Esophagus (tissue), 2 donors: ENCODE results near the gene PRTG. TPM values are rescaled to one million over a fixed set of nuclear protein-coding genes. Genes with fewer than 3 reads are reported as not detected.

Experiments used
- H3K27ac ChIP-seq, 2 donors: one replicate each; pipeline ENCODE4 v1.5.1; 2013; ENCODE audit warnings: low read depth in 2 of 2, mild to moderate bottlenecking in 2 of 2, inconsistent platforms in 1 of 2, low read length in 1 of 2, moderate library complexity in 1 of 2
- H3K27me3 ChIP-seq, 2 donors: one replicate each; pipeline ENCODE4 v1.6.1; 2013; ENCODE audit warnings: low read length in 2 of 2, control low read depth in 1 of 2, mild to moderate bottlenecking in 1 of 2; ENCODE audit not compliant: insufficient read depth in 2 of 2, control insufficient read depth in 1 of 2
- H3K36me3 ChIP-seq, 2 donors: one replicate each; pipeline ENCODE4 v1.6.1; 2013; ENCODE audit warnings: low read length in 1 of 2; ENCODE audit not compliant: control insufficient read depth in 2 of 2, insufficient read depth in 2 of 2
- H3K4me1 ChIP-seq, 2 donors: one replicate each; pipeline ENCODE4 v1.6.1; 2013; ENCODE audit warnings: low read length in 1 of 2; ENCODE audit not compliant: control insufficient read depth in 2 of 2, insufficient read depth in 2 of 2
- H3K4me3 ChIP-seq, 2 donors: one replicate each; pipeline ENCODE4 v1.5.1; 2013; ENCODE audit warnings: low read length in 2 of 2, mild to moderate bottlenecking in 2 of 2, low read depth in 1 of 2, moderate library complexity in 1 of 2
- H3K9me3 ChIP-seq, 2 donors: one replicate each; pipeline ENCODE4 v1.6.1; 2013; ENCODE audit warnings: mild to moderate bottlenecking in 2 of 2, low read depth in 1 of 2, low read length in 1 of 2, moderate library complexity in 1 of 2; ENCODE audit not compliant: control insufficient read depth in 2 of 2, insufficient read depth in 1 of 2
- WGBS, 2 donors: extraction: QIAGEN DNeasy Blood & Tissue Kit; methylation state at CpG; one replicate each; pipeline ENCODE4 v1.1.7; 2013; 5-methylcytosine and 5-hydroxymethylcytosine counted together
- polyA plus RNA-seq, 2 donors: library from polyadenylated mRNA; stranded (reverse); fragments of 200-250 nt; gene quantifications; one replicate each; pipeline ENCODE4 v1.2.3, GENCODE V29; 2013
- donor health status: healthy with polysubstance abuse.
- donor health status: Bipolar disorder and iron deficiency.

PRTG gene
- polyA plus RNA-seq, 2 donors, result 0.02 to 0.10 TPM

DNA sequence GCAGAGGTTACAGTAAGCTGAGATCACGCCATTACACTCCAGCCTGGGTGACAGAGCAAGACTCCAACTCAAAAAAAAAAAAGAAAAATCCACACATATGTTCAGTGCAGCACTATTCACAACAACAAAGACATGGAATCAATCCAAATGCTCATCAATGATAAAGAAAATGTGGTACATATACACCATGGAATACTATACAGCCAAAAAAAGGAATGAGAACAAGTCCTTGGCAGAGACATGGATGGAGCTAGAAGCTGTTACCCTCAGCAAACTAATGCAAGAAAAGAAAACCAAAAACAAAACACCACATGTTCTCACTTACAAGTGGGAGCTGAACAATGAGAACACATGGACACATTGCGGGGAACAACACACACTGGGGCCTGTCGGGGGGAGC, 180.4 kb downstream of the PRTG start:
- WGBS, 2 donors, result 90 to 94% methylated on average over 3 of the region's 3 CpGs
- H3K36me3 ChIP-seq, result no peaks in the 10 kb centered on the region
- H3K27ac ChIP-seq, result no peak overlapping the region
- H3K9me3 ChIP-seq, result no peaks in the 10 kb centered on the region
- no peaks in the 10 kb centered on the region for H3K4me1 ChIP-seq
- H3K4me3 ChIP-seq, result no peak overlapping the region
- no peaks in the 10 kb centered on the region for H3K27me3 ChIP-seq

Other genes with a start within 250 kb of the PRTG start
- gene DNAAF4, start 234.9 kb downstream of the PRTG start, polyA plus RNA-seq, result 1 to 10 TPM; 1.4 to 2.5 TPM
- under 1 TPM; 0.62 to 0.65 TPM for gene PYGO1, start 154.8 kb downstream of the PRTG start, polyA plus RNA-seq